Neural progenitor cell (in vitro differentiated cells): ENCODE data around the gene MRM3.

Experiments used
- CTCF ChIP-seq: fragments of 200-600 bp; sonication (generic); IDR thresholded peaks from 2 replicates; pipeline ENCODE4 v1.5.1; 2017; ENCODE audit warnings: antibody characterized with exemption, mild to moderate bottlenecking
- EZH2 ChIP-seq: fragments of 200-600 bp; sonication (generic); IDR thresholded peaks from 2 replicates; pipeline ENCODE4 v1.6.1; 2017; ENCODE audit warnings: antibody characterized with exemption, mild to moderate bottlenecking, moderate library complexity

- TF ChIP-seq CTCF (no peak), EZH2 (no peak)
These were observed 37.2 kb upstream of the MRM3 start for GRCh38 chr17:744937-745336.
